Gastrocnemius medialis (tissue), 4 donors: ENCODE measurements around the gene PTDSS2.

ENCODE experiments used
- POLR2A ChIP-seq, 2 donors: fragments of 450-650 bp; IDR thresholded peaks; one replicate each; pipeline ENCODE4 v1.6.1; 2017; ENCODE audit warnings: antibody characterized with exemption in 2 of 2, mild to moderate bottlenecking in 2 of 2, moderate library complexity in 2 of 2
- TF ChIP-seq, protein P1 (sequence below), 5 experiments: fragments of 450-650 bp in 3 of 5; fragments of 200-600 bp in 2 of 5; sonication (generic) in 2 of 5; IDR thresholded peaks in 4 of 5; conservative IDR thresholded peaks in 1 of 5; 1 replicate in 4 of 5; 2 replicates in 1 of 5; pipeline ENCODE4 v1.5.1; 2016 to 2019; ENCODE audit warnings: antibody characterized with exemption in 5 of 5, mild to moderate bottlenecking in 3 of 5, moderate library complexity in 3 of 5

DNA sequence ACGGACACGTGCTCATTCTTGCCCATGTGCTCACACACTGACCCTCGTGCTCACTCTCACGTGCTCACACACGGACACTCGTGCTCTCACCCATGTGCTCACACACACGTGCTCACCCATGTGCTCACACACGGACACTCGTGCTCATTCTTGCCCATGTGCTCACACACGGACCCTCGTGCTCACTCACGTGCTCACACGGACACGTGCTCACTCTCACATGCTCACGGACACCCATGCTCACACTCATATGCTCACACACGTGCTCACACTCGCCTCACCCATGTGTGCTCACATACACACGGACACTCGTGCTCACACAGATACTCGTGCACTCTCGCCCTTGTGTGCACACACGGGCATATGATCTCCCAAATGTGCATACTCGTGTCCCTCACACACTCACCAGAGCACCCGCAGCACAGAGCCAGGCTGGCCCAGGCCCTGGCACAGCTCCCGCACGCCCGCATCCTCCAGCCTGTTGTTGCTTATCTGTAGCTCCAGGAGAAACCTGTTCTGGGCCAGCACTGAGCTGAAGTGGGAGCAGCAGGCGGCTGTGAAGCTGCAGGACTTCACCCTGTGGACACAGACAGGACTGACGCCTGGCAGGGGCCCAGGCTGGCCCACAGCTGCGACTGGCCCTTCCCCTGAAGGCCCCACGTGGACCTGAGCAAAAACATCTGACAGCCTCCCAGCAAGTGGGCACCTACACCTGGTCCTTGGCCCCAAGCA is 47.7 kb downstream of the PTDSS2 start:
- TF ChIP-seq, protein P1, sequence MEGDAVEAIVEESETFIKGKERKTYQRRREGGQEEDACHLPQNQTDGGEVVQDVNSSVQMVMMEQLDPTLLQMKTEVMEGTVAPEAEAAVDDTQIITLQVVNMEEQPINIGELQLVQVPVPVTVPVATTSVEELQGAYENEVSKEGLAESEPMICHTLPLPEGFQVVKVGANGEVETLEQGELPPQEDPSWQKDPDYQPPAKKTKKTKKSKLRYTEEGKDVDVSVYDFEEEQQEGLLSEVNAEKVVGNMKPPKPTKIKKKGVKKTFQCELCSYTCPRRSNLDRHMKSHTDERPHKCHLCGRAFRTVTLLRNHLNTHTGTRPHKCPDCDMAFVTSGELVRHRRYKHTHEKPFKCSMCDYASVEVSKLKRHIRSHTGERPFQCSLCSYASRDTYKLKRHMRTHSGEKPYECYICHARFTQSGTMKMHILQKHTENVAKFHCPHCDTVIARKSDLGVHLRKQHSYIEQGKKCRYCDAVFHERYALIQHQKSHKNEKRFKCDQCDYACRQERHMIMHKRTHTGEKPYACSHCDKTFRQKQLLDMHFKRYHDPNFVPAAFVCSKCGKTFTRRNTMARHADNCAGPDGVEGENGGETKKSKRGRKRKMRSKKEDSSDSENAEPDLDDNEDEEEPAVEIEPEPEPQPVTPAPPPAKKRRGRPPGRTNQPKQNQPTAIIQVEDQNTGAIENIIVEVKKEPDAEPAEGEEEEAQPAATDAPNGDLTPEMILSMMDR (IDR thresholded peaks at IDR 0.05 in 4 of 5, conservative IDR thresholded peaks at IDR 0.05 in 1 of 5), result no peak
- TF ChIP-seq POLR2A (IDR thresholded peaks at IDR 0.05), result no peak
